ENCODE measurements around the gene KLF7.

Gene KLF7

DNA sequence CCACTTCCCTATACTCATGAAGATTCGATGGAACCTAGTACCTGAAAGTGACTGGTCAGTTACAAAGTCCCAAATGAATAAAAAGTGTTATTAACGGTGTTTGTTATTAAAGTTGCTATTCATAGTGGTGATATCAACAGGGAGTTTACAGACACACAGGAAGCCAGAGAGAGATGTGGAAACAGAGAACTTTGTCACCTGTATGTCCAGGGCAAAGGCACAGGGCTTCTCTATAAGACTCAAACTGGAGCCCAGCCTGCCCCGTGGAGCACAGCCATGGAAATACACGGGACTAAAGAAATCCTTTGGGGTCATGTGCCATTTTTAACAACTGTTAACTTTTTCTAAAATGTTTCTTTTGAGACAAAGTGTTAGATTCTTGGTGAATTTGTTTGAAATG is 68.5 kb downstream of the KLF7 start:
- no peak overlapping the region for H3K27ac ChIP-seq (ENCODE audit: low read depth, low read length)
- H3K4me3 ChIP-seq (ENCODE audit: low read depth in 1 of 2, low read length in 2 of 2), result no peak overlapping the region
- H3K4me1 ChIP-seq (ENCODE audit: control insufficient read depth in 1 of 2, insufficient read depth in 2 of 2, low read length in 2 of 2), result no peaks in the 10 kb centered on the region
- no peaks in the 10 kb centered on the region for H3K9me3 ChIP-seq (ENCODE audit: control insufficient read depth in 1 of 2, low read length in 2 of 2)
- no peaks in the 10 kb centered on the region for H3K27me3 ChIP-seq (ENCODE audit: control insufficient read depth in 1 of 2, insufficient read depth in 2 of 2, low read length in 2 of 2)
- H3K9ac ChIP-seq (ENCODE audit: low read depth in 1 of 2, low read length in 2 of 2), result no peak overlapping the region
- peaks cover 0 to 3% of the 10 kb centered on the region in 2 donors for H3K36me3 ChIP-seq (ENCODE audit: control insufficient read depth in 1 of 2, insufficient read depth in 2 of 2, low read length in 2 of 2)

- no peaks in the 10 kb centered on the region for H3K4me1 ChIP-seq (ENCODE audit: control insufficient read depth in 1 of 2, insufficient read depth in 2 of 2, low read length in 2 of 2)
- no peaks in the 10 kb centered on the region for H3K36me3 ChIP-seq (ENCODE audit: control insufficient read depth in 1 of 2, insufficient read depth in 2 of 2, low read length in 2 of 2)
- no peak overlapping the region for H3K4me3 ChIP-seq (ENCODE audit: low read depth in 1 of 2, low read length in 2 of 2)
- no peaks in the 10 kb centered on the region for H3K27me3 ChIP-seq (ENCODE audit: control insufficient read depth in 1 of 2, insufficient read depth in 2 of 2, low read length in 2 of 2)
- H3K9ac ChIP-seq (ENCODE audit: low read depth in 1 of 2, low read length in 2 of 2), result no peak overlapping the region
- no peak overlapping the region for H3K27ac ChIP-seq (ENCODE audit: low read depth, low read length)
- no peaks in the 10 kb centered on the region for H3K9me3 ChIP-seq (ENCODE audit: control insufficient read depth in 1 of 2, low read length in 2 of 2)
Observed at GRCh38 chr2:207095963-207096362, 69.8 kb downstream of the KLF7 start.

- H3K36me3 ChIP-seq (ENCODE audit: control insufficient read depth in 1 of 2, insufficient read depth in 2 of 2, low read length in 2 of 2), result peaks cover 0 to 1% of the 10 kb centered on the region in 2 donors
- no peak overlapping the region for H3K4me3 ChIP-seq (ENCODE audit: low read depth in 1 of 2, low read length in 2 of 2)
- no peaks in the 10 kb centered on the region for H3K4me1 ChIP-seq (ENCODE audit: control insufficient read depth in 1 of 2, insufficient read depth in 2 of 2, low read length in 2 of 2)
- no peaks in the 10 kb centered on the region for H3K27me3 ChIP-seq (ENCODE audit: control insufficient read depth in 1 of 2, insufficient read depth in 2 of 2, low read length in 2 of 2)
- no peaks in the 10 kb centered on the region for H3K9me3 ChIP-seq (ENCODE audit: control insufficient read depth in 1 of 2, low read length in 2 of 2)
- no peak overlapping the region for H3K9ac ChIP-seq (ENCODE audit: low read depth in 1 of 2, low read length in 2 of 2)
- H3K27ac ChIP-seq (ENCODE audit: low read depth, low read length), result no peak overlapping the region
Observed at GRCh38 chr2:207093234-207093633, 72.5 kb downstream of the KLF7 start.

- Histone ChIP-seq H3K4me1 (ENCODE audit: control insufficient read depth in 1 of 2, insufficient read depth in 2 of 2, low read length in 2 of 2) (no peaks in the 10 kb centered on the region), H3K27ac (ENCODE audit: low read depth, low read length) (no peak overlapping the region), H3K9ac (ENCODE audit: low read depth in 1 of 2, low read length in 2 of 2) (no peak overlapping the region), H3K4me3 (ENCODE audit: low read depth in 1 of 2, low read length in 2 of 2) (no peak overlapping the region), H3K27me3 (ENCODE audit: control insufficient read depth in 1 of 2, insufficient read depth in 2 of 2, low read length in 2 of 2) (no peaks in the 10 kb centered on the region), H3K36me3 (ENCODE audit: control insufficient read depth in 1 of 2, insufficient read depth in 2 of 2, low read length in 2 of 2) (peaks cover 0 to 3% of the 10 kb centered on the region in 2 donors), H3K9me3 (ENCODE audit: control insufficient read depth in 1 of 2, low read length in 2 of 2) (no peaks in the 10 kb centered on the region)
Observed at GRCh38 chr2:207092818-207093217, 72.9 kb downstream of the KLF7 start.

- Histone ChIP-seq H3K36me3 (ENCODE audit: control insufficient read depth in 1 of 2, insufficient read depth in 2 of 2, low read length in 2 of 2) (peaks cover 0 to 3% of the 10 kb centered on the region in 2 donors), H3K27ac (ENCODE audit: low read depth, low read length) (no peak overlapping the region), H3K27me3 (ENCODE audit: control insufficient read depth in 1 of 2, insufficient read depth in 2 of 2, low read length in 2 of 2) (no peaks in the 10 kb centered on the region), H3K9ac (ENCODE audit: low read depth in 1 of 2, low read length in 2 of 2) (no peak overlapping the region), H3K9me3 (ENCODE audit: control insufficient read depth in 1 of 2, low read length in 2 of 2) (no peaks in the 10 kb centered on the region), H3K4me3 (ENCODE audit: low read depth in 1 of 2, low read length in 2 of 2) (no peak overlapping the region), H3K4me1 (ENCODE audit: control insufficient read depth in 1 of 2, insufficient read depth in 2 of 2, low read length in 2 of 2) (no peaks in the 10 kb centered on the region)
Observed at GRCh38 chr2:207091928-207092327, 73.8 kb downstream of the KLF7 start.

DNA sequence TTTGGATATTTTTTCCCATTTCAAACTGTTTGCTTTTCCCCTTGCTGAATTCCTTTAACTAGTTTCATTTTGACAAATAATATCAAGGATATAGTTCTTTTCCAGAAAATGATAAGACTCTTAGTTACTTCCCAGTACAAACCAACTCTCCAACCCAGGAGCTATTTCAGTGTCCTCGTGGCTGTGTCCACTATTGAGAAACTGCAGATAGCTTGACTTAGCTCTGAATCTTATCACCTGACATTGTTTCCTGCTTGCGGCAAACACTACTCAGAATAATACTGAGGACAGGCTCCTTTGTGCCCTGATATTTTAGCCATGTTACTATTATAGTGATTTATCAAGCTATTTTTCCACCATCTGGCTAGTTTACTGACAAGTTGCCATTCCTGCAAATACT is 74.6 kb downstream of the KLF7 start:
- H3K27me3 ChIP-seq (ENCODE audit: control insufficient read depth in 1 of 2, insufficient read depth in 2 of 2, low read length in 2 of 2), result no peaks in the 10 kb centered on the region
- H3K27ac ChIP-seq (ENCODE audit: low read depth, low read length), result no peak overlapping the region
- H3K4me1 ChIP-seq (ENCODE audit: control insufficient read depth in 1 of 2, insufficient read depth in 2 of 2, low read length in 2 of 2), result no peaks in the 10 kb centered on the region
- no peak overlapping the region for H3K4me3 ChIP-seq (ENCODE audit: low read depth in 1 of 2, low read length in 2 of 2)
- no peak overlapping the region for H3K9ac ChIP-seq (ENCODE audit: low read depth in 1 of 2, low read length in 2 of 2)
- H3K36me3 ChIP-seq (ENCODE audit: control insufficient read depth in 1 of 2, insufficient read depth in 2 of 2, low read length in 2 of 2), result peaks cover 0 to 3% of the 10 kb centered on the region in 2 donors
- H3K9me3 ChIP-seq (ENCODE audit: control insufficient read depth in 1 of 2, low read length in 2 of 2), result no peaks in the 10 kb centered on the region

DNA sequence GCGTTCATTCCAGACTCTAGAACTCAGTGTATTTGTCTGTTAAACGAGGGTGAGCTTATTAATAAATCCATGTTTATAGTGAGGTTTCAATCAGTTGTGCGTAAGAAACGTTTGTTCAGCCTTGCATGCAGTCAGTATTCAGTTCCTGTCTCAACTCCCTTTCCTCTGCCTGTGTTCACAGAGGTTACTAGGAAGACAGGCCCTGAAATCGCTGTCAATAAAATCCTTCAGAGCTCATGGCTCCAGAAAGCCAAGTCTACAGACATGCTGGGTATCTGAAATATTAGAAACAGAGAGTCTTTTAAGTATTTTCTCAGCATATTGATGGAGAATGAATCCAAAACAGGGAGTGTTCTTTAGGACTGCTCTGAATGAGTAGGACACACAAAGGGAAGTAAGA is 75.4 kb downstream of the KLF7 start:
- H3K4me1 ChIP-seq (ENCODE audit: control insufficient read depth in 1 of 2, insufficient read depth in 2 of 2, low read length in 2 of 2), result no peaks in the 10 kb centered on the region
- no peaks in the 10 kb centered on the region for H3K9me3 ChIP-seq (ENCODE audit: control insufficient read depth in 1 of 2, low read length in 2 of 2)
- H3K36me3 ChIP-seq (ENCODE audit: control insufficient read depth in 1 of 2, insufficient read depth in 2 of 2, low read length in 2 of 2), result peaks cover 0 to 6% of the 10 kb centered on the region in 2 donors
- no peak overlapping the region for H3K4me3 ChIP-seq (ENCODE audit: low read depth in 1 of 2, low read length in 2 of 2)
- no peaks in the 10 kb centered on the region for H3K27me3 ChIP-seq (ENCODE audit: control insufficient read depth in 1 of 2, insufficient read depth in 2 of 2, low read length in 2 of 2)
- H3K9ac ChIP-seq (ENCODE audit: low read depth in 1 of 2, low read length in 2 of 2), result no peak overlapping the region
- no peak overlapping the region for H3K27ac ChIP-seq (ENCODE audit: low read depth, low read length)

GRCh38 chr2:207088839-207089238 is 76.9 kb downstream of the KLF7 start:
- H3K4me1 ChIP-seq (ENCODE audit: control insufficient read depth in 1 of 2, insufficient read depth in 2 of 2, low read length in 2 of 2), result no peaks in the 10 kb centered on the region
- no peaks in the 10 kb centered on the region for H3K27me3 ChIP-seq (ENCODE audit: control insufficient read depth in 1 of 2, insufficient read depth in 2 of 2, low read length in 2 of 2)
- H3K27ac ChIP-seq (ENCODE audit: low read depth, low read length), result no peak overlapping the region
- peaks cover 0 to 7% of the 10 kb centered on the region in 2 donors for H3K36me3 ChIP-seq (ENCODE audit: control insufficient read depth in 1 of 2, insufficient read depth in 2 of 2, low read length in 2 of 2)
- H3K9ac ChIP-seq (ENCODE audit: low read depth in 1 of 2, low read length in 2 of 2), result no peak overlapping the region
- H3K4me3 ChIP-seq (ENCODE audit: low read depth in 1 of 2, low read length in 2 of 2), result no peak overlapping the region
- H3K9me3 ChIP-seq (ENCODE audit: control insufficient read depth in 1 of 2, low read length in 2 of 2), result no peaks in the 10 kb centered on the region

- no peak overlapping the region for H3K27ac ChIP-seq (ENCODE audit: low read depth, low read length)
- H3K36me3 ChIP-seq (ENCODE audit: control insufficient read depth in 1 of 2, insufficient read depth in 2 of 2, low read length in 2 of 2), result peaks cover 0 to 7% of the 10 kb centered on the region in 2 donors
- H3K4me1 ChIP-seq (ENCODE audit: control insufficient read depth in 1 of 2, insufficient read depth in 2 of 2, low read length in 2 of 2), result no peaks in the 10 kb centered on the region
- no peaks in the 10 kb centered on the region for H3K9me3 ChIP-seq (ENCODE audit: control insufficient read depth in 1 of 2, low read length in 2 of 2)
- H3K9ac ChIP-seq (ENCODE audit: low read depth in 1 of 2, low read length in 2 of 2), result no peak overlapping the region
- no peak overlapping the region for H3K4me3 ChIP-seq (ENCODE audit: low read depth in 1 of 2, low read length in 2 of 2)
- no peaks in the 10 kb centered on the region for H3K27me3 ChIP-seq (ENCODE audit: control insufficient read depth in 1 of 2, insufficient read depth in 2 of 2, low read length in 2 of 2)
Observed at GRCh38 chr2:207088276-207088675, 77.5 kb downstream of the KLF7 start.

DNA sequence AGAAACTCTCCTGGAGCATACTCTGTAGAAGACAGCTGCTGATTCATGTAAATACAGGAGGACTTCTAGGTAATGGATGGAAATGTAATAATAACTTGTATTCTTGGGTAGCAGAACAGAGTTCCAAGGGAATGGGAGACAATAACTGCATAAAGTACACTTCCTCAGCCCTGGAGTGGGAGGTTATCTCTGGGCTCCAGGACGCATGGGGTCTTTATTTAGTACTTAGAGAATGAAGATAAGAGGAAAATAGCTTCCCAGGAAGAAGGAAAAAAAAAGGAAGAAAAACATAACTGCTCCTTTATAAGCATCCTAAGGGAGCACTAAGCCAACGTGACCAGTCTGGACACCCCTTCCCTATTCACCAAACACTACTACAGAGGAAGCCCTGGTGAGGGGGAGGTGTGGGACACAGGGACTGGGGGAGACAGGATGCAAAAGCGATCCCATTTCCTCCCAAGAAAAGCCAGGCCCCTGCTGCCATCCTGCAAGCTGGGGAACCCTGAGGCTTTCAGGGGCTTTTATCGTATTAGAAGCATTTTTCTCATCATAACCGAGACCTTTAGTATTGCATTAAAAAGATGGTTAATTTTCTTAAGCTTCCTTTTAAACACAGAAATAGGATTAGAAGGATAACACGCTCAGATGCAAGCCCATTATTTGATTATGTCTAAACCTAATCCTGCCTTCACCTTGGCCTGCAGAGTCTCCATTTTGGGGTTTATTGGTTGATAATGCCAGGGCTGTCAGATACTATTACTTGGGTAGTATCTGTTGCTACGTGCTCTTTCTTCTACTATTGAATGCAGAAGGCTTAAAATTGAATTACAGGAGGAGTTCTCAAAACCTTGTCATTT is 78.5 kb downstream of the KLF7 start:
- H3K4me1 ChIP-seq (ENCODE audit: control insufficient read depth in 1 of 2, insufficient read depth in 2 of 2, low read length in 2 of 2), result no peaks in the 10 kb centered on the region
- no peak overlapping the region for H3K4me3 ChIP-seq (ENCODE audit: low read depth in 1 of 2, low read length in 2 of 2)
- no peaks in the 10 kb centered on the region for H3K9me3 ChIP-seq (ENCODE audit: control insufficient read depth in 1 of 2, low read length in 2 of 2)
- H3K27me3 ChIP-seq (ENCODE audit: control insufficient read depth in 1 of 2, insufficient read depth in 2 of 2, low read length in 2 of 2), result no peaks in the 10 kb centered on the region
- peaks cover 0 to 7% of the 10 kb centered on the region in 2 donors for H3K36me3 ChIP-seq (ENCODE audit: control insufficient read depth in 1 of 2, insufficient read depth in 2 of 2, low read length in 2 of 2)
- no peak overlapping the region for H3K9ac ChIP-seq (ENCODE audit: low read depth in 1 of 2, low read length in 2 of 2)
- no peak overlapping the region for H3K27ac ChIP-seq (ENCODE audit: low read depth, low read length)
